Endothelial cell (in vitro differentiated cells): ENCODE results near the gene MANF. TPM values are rescaled to one million over a fixed set of nuclear protein-coding genes. Genes with fewer than 3 reads are reported as not detected.

Experiments used
- DNase-seq: peaks from one replicate; pipeline ENCODE4 v3.0.0; 2021; ENCODE audit warnings: low spot score
- H3K27ac Mint-ChIP-seq: one replicate; pipeline ENCODE4 v1.8.0; 2021; ENCODE audit warnings: mixed read lengths, inconsistent platforms; ENCODE audit not compliant: unreplicated experiment
- H3K27me3 Mint-ChIP-seq: one replicate; pipeline ENCODE4 v1.8.0; 2021; ENCODE audit warnings: mild to moderate bottlenecking, moderate library complexity, mixed read lengths, inconsistent platforms; ENCODE audit not compliant: unreplicated experiment
- H3K36me3 Mint-ChIP-seq: one replicate; pipeline ENCODE4 v1.8.0; 2021; ENCODE audit warnings: mild to moderate bottlenecking, low read depth, mixed read lengths, inconsistent platforms; ENCODE audit not compliant: unreplicated experiment
- H3K4me1 Mint-ChIP-seq: one replicate; pipeline ENCODE4 v1.8.0; 2021; ENCODE audit warnings: mild to moderate bottlenecking, mixed read lengths, inconsistent platforms; ENCODE audit not compliant: unreplicated experiment
- H3K4me3 Mint-ChIP-seq: one replicate; pipeline ENCODE4 v1.8.0; 2021; ENCODE audit warnings: mild to moderate bottlenecking, mixed read lengths, inconsistent platforms; ENCODE audit not compliant: unreplicated experiment
- H3K9me3 Mint-ChIP-seq: one replicate; pipeline ENCODE4 v1.8.0; 2021; ENCODE audit warnings: mixed read lengths, inconsistent platforms; ENCODE audit not compliant: unreplicated experiment
- CTCF ChIP-seq: fragments of 200-600 bp; sonication (generic); IDR thresholded peaks from one replicate; pipeline ENCODE4 v1.5.0; 2021; ENCODE audit warnings: antibody characterized with exemption; ENCODE audit not compliant: unreplicated experiment
- total RNA-seq: library from RNA; stranded (reverse); fragmentation: NEBNext Ultra II Directional; extraction: Animal tissue kit (Norgen Biotek cat#: 25700); gene quantifications from one replicate; pipeline ENCODE4 v1.2.1, GENCODE V29; 2021; ENCODE audit not compliant: unreplicated experiment

Gene MANF
- total RNA-seq, 1 donor from 2014 or later = 131 TPM

GRCh38 chr3:51378065-51378464 is 7.0 kb upstream of the MANF start:
- no peak for DNase-seq
- Mint-ChIP-seq H3K4me3 (no peak overlapping the region), H3K36me3 (no peaks in the 10 kb centered on the region), H3K27ac (no peak overlapping the region), H3K27me3 (peaks cover 5% of the 10 kb centered on the region), H3K4me1 (no peaks in the 10 kb centered on the region), H3K9me3 (no peaks in the 10 kb centered on the region)
- TF ChIP-seq CTCF = no peak

GRCh38 chr3:51378726-51379125 is 6.4 kb upstream of the MANF start:
- no peak for DNase-seq
- Mint-ChIP-seq H3K27me3 (peaks cover 5% of the 10 kb centered on the region), H3K27ac (no peak overlapping the region), H3K4me3 (no peak overlapping the region), H3K4me1 (peaks cover 4% of the 10 kb centered on the region), H3K9me3 (no peaks in the 10 kb centered on the region), H3K36me3 (no peaks in the 10 kb centered on the region)
- no peak for TF ChIP-seq CTCF

- no peak overlapping the region for H3K27ac Mint-ChIP-seq
- peaks cover 8% of the 10 kb centered on the region for H3K4me1 Mint-ChIP-seq
- no peaks in the 10 kb centered on the region for H3K36me3 Mint-ChIP-seq
- peaks cover 5% of the 10 kb centered on the region for H3K27me3 Mint-ChIP-seq
- no peak overlapping the region for H3K4me3 Mint-ChIP-seq
- H3K9me3 Mint-ChIP-seq = no peaks in the 10 kb centered on the region
- no peak for TF ChIP-seq CTCF
- DNase-seq = no peak
Observed at GRCh38 chr3:51379301-51379700, 5.8 kb upstream of the MANF start.

GRCh38 chr3:51379746-51380455 is 5.2 kb upstream of the MANF start:
- Mint-ChIP-seq H3K27ac (no peak overlapping the region), H3K4me1 (peaks cover 8% of the 10 kb centered on the region), H3K36me3 (no peaks in the 10 kb centered on the region), H3K9me3 (no peaks in the 10 kb centered on the region), H3K27me3 (peaks cover 8% of the 10 kb centered on the region), H3K4me3 (no peak overlapping the region)
- TF ChIP-seq CTCF = no peak
- no peak for DNase-seq

- no peak overlapping the region for H3K4me3 Mint-ChIP-seq
- no peak for DNase-seq
- TF ChIP-seq CTCF = no peak
- no peak overlapping the region for H3K27ac Mint-ChIP-seq
- peaks cover 6% of the 10 kb centered on the region for H3K27me3 Mint-ChIP-seq
- H3K9me3 Mint-ChIP-seq = no peaks in the 10 kb centered on the region
- peaks cover 12% of the 10 kb centered on the region for H3K4me1 Mint-ChIP-seq
- H3K36me3 Mint-ChIP-seq = peaks cover 3% of the 10 kb centered on the region
Observed at GRCh38 chr3:51380601-51381332, 4.3 kb upstream of the MANF start.
